NCI-H146 treated with DMSO at 0.1 percent for 48 hours (cell line): ENCODE data around the gene TOR3A.

Source experiments
- DNase-seq: peaks from one replicate; lab custom pipeline; 2025; ENCODE audit not compliant: unreplicated experiment; lab: John Stamatoyannopoulos, UW

Gene TOR3A

DNA sequence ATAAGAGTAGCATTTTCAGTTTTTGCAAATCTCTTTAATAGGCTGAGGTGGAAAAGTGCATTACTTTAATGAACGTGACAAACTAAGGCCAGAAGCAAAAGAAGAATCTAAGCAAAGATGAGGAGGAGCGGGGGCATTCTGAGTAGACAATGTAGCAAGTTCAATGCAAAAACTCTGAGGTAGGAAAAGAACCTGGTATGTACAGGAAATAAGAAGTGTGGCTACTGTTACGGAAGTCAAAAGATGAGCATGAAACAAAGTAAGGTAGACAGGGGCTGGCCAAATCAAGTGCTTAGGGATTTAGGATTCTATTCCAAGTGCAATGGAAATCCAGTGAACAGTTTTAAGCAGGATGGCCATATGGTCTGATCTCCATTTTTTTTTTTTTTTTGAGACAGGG, 63.7 kb downstream of the TOR3A start:
- DNase-seq = no peak
